ENCODE results near the gene ASIC2. TPM values are rescaled to one million over a fixed set of nuclear protein-coding genes. Genes with fewer than 3 reads are reported as not detected.

ASIC2 gene
- total RNA-seq, 1 experiment from 2014 or later, result 0.74 TPM

GRCh38 chr17:33056399-33057146 is 236.5 kb downstream of the ASIC2 start:
- WGBS (ENCODE audit: extremely low coverage, insufficient read length, low lambda C conversion rate), result no CpG with 5 or more reads among the region's 4 CpGs
- Histone ChIP-seq H2BK12ac (ENCODE audit: insufficient read length, low read depth, low read length) (no peak overlapping the region), H3K27me3 (ENCODE audit: insufficient read depth, low read length) (no peaks in the 10 kb centered on the region), H2BK120ac (ENCODE audit: low read depth, low read length, poor library complexity, severe bottlenecking) (no peak overlapping the region), H3T11ph (ENCODE audit: low read length) (no peak overlapping the region), H4K91ac (ENCODE audit: insufficient read length, low read depth, low read length) (no peak overlapping the region), H2BK20ac (ENCODE audit: low read depth, low read length, poor library complexity, severe bottlenecking) (no peak overlapping the region), H2BK15ac (ENCODE audit: low read depth, low read length) (no peak overlapping the region), H3K18ac (ENCODE audit: insufficient read length, low read depth, low read length) (no peak overlapping the region), H3K9ac (ENCODE audit: extremely low read depth, insufficient read length, low read length) (no peak overlapping the region), H3K23me2 (ENCODE audit: insufficient read length, low read depth, low read length, poor library complexity, severe bottlenecking) (no peaks in the 10 kb centered on the region), H4K5ac (ENCODE audit: insufficient read length, low read depth, low read length) (no peak overlapping the region), H3K4me2 (ENCODE audit: insufficient read depth, insufficient read length, low read length) (no peak overlapping the region), H3K23ac (ENCODE audit: insufficient read length, low read depth, low read length) (no peak overlapping the region), H3K14ac (ENCODE audit: insufficient read depth, low read length) (no peak overlapping the region), H3K4me1 (ENCODE audit: insufficient read depth, low read length) (no peaks in the 10 kb centered on the region), H3K79me2 (ENCODE audit: insufficient read depth, low read length) (no peaks in the 10 kb centered on the region), H2BK5ac (ENCODE audit: insufficient read length, low read length) (no peak overlapping the region), H3K56ac (ENCODE audit: insufficient read length, low read depth, low read length) (no peak overlapping the region), H3K79me1 (ENCODE audit: insufficient read depth, low read depth, low read length, poor library complexity, severe bottlenecking) (no peaks in the 10 kb centered on the region), H3K9me3 (ENCODE audit: control insufficient read depth, low read depth, low read length) (no peaks in the 10 kb centered on the region), H2AK5ac (ENCODE audit: insufficient read length, low read length) (no peak overlapping the region), H3K27ac (ENCODE audit: insufficient read length, low read depth, low read length) (no peak overlapping the region), H4K20me1 (ENCODE audit: control insufficient read depth, insufficient read depth, insufficient read length) (no peaks in the 10 kb centered on the region), H2AFZ (ENCODE audit: low read length) (no peak overlapping the region), H4K8ac (replicated peaks; ENCODE audit: insufficient read length, low read depth, low read length) (no peak overlapping the region), H3K4ac (ENCODE audit: low read depth, low read length) (no peak overlapping the region)
- DNase-seq, result peak; percentile 8
- TF ChIP-seq, protein P1, sequence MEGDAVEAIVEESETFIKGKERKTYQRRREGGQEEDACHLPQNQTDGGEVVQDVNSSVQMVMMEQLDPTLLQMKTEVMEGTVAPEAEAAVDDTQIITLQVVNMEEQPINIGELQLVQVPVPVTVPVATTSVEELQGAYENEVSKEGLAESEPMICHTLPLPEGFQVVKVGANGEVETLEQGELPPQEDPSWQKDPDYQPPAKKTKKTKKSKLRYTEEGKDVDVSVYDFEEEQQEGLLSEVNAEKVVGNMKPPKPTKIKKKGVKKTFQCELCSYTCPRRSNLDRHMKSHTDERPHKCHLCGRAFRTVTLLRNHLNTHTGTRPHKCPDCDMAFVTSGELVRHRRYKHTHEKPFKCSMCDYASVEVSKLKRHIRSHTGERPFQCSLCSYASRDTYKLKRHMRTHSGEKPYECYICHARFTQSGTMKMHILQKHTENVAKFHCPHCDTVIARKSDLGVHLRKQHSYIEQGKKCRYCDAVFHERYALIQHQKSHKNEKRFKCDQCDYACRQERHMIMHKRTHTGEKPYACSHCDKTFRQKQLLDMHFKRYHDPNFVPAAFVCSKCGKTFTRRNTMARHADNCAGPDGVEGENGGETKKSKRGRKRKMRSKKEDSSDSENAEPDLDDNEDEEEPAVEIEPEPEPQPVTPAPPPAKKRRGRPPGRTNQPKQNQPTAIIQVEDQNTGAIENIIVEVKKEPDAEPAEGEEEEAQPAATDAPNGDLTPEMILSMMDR (conservative IDR thresholded peaks at IDR 0.05), result no peak
- Mint-ChIP-seq H3K27me3 (ENCODE audit: low read depth) (peaks cover 53% of the 10 kb centered on the region), H3K9me3 (peaks cover 4 to 5% of the 10 kb centered on the region in 2 experiments; a peak in 3 of 5 replicates), H3K27ac (no peak overlapping the region), H3K4me1 (no peaks in the 10 kb centered on the region), H3K4me3 (no peak overlapping the region), H3K36me3 (ENCODE audit: insufficient read depth in 1 of 3, low read depth in 3 of 3) (no peaks in the 10 kb centered on the region)

Data from H9 (cell line).